Epidermal melanocyte (primary cell): Measurements from ENCODE around the gene SRGAP3.

Source experiments
- DNase-seq: peaks from one replicate; pipeline ENCODE4 v3.0.0; 2011; ENCODE audit warnings: low spot score; ENCODE audit not compliant: insufficient read length

SRGAP3 gene

DNA sequence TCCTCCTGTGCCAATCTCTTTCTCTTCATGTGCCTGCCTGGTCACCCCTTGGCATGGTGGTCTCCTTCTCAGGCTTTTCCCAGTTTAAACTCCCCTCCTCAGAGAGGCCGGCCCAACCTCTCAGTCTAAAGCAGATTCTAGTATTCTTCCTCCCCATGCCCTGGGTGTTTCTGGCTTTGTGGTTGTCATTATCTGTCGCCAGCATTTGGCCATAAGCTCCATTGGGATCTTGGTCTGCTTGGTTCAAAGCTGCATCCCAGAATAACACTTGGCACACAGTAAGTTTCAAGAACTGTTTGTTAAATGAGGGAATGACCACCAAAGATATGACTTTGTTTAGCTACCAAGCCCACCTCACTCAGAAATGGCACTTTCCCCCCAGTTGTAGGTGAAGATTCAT, 275.0 kb downstream of the SRGAP3 start:
- DNase-seq: no peak

GRCh38 chr3:8972639-8973038, 276.8 kb downstream of the SRGAP3 start:
- no peak for DNase-seq

DNA sequence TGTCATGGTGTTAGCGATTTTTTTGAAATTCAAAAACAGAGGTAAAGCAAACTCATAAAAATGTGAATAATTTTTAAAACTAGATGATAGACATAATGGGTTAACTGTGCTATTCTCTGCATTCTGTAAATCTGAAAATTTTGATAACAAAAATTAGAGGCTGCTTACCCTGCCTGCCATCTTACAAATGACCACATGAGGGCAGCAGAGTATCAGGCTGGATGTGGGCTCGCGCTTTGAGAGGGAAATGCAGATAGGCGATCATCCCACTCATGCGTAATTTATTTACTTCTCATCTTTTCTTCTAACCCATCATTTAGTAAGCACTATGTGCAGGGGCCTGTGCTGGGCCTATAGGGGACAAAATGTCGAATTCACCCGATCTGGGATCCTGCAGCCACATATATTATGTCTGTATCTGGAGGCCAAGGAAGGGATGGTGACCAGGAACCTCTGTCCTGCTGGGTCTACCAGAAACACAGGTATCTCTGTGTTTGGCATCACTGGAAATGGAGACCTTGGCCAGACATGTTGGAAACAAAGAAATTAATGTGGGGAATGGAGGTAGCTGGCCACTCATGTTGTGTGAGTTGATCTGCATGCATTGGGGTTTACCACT, 278.4 kb downstream of the SRGAP3 start:
- DNase-seq: peak; percentile 53

DNA sequence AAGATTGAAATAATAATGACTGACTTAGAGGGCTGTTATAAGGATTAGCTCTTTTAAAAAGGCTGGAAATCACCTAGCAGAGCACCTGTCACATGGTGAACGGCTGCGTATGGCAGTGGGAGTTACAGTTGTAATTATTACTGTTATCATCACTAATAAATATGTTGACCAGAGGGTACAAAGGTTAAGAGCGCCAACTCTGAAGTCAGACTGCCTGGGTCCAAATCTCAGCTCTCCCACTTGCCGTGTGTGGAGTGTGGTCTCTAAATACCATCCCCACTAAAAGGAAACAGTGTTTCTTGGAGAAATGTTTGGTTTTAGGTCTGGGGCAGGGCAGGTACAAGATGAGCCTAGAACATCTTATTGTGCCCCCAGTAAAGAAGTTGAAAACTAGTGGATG, 280.2 kb downstream of the SRGAP3 start:
- no peak for DNase-seq

DNA sequence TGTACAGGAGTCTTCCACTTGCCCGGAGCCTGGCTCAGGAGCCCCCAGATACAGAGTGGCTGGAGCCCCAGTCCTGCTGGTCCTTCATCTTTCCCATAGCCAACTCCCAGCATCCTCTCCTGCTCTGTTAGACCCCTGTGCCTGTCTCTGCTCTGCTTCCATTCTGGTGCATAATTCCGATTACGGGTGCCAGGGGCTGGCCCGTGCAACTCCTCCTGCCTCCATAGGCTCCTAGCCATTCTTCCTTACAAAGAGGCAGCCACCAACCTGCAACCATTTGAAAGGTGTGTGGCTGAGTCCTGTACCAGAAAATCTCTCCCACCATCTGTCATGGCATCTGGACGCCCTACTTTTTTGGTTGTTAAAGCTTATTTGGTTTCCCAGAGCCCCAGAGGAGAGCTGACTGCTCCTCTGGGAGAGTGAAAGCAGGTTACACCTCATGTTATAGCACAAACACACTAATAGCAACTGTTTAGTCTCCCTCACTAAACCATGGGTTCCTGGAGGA, 281.0 kb downstream of the SRGAP3 start:
- no peak for DNase-seq

DNA sequence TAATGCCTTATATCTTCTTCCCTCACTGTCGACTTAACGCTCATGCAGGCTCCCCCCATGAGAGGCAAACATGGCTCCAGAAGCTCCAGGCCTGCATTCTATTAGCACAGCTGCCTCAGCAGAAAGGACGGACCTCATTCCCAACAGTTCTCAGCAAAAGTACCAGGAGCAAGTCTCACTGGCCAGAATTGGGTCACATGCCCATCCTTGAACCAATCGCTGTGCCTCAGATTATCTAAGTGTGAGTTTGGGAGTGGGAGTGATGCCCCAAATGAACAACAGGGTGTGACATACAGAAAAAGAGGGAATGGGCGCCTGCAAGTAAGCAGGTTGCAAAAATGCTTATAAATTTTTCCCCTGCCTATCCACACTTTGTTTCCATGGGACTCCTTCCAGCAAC, 281.9 kb downstream of the SRGAP3 start:
- no peak for DNase-seq

GRCh38 chr3:8966820-8967348, 282.6 kb downstream of the SRGAP3 start:
- no peak for DNase-seq

DNA sequence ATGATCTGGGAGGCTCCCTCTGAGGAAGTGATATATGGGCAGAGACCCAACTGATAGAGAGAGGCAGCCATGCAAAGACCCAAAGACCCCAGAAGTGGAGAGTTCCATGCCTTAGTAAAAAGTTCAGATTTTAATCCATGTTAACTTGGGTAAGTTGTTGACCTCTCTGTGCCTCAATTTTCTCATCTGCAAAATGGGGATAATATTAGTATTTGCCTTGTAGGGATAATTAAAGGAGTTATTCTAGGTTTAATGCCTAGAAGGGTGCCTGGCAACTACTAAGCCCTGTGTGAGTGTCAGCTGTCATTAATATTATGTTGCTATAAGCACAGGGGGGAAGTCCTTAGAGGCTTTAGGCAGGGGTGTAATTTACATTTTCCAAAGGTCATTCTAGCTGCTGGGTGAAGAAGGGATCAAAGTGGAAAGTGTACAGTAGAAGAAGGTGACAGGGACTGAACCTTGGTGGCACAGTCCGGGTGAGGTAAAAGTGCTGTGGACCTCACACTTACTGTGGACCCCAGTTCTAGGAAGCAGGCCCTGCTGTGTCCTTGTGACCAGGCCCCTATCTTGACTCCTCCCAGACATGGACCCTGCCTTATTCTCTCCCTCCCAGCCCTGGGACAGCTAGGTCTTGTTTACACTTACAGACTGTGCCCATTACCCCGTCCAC, 283.2 kb downstream of the SRGAP3 start:
- DNase-seq: no peak

GRCh38 chr3:8964436-8965370, 284.7 kb downstream of the SRGAP3 start:
- no peak for DNase-seq

DNA sequence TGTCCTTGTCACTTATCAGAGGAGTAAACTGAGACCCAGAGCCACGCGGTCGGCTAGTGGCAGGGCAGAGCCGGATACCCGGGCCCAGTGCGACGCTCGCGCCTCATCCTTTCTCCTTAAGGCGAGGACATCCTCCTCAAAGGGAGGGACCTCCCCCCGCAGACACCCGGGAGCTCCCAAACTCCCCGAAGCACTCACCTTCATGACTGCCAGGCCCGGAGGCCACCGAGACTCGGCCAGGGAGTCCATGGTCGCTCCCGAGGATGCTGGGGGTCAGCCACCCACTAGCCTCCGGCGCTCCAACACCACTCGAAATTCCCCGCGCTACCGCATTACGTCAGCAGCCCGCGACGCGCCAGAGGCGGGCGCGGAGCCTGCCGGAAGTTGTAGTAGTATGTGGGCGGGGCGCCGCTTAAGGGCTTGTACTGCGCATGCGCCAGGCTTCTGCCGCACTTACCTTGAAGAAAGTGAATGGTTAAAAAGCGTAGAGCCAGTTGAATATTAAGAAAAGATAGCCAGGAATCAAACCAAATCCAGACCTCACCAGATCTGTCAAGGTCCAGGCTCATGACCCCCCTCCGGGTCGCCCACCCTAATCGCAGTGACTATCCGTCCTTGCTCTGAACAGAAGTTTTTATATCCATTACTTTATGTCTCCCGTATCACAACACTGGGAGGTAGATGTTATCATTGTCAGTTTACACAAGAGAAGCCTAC, 286.2 kb downstream of the SRGAP3 start, which contains the start of gene RAD18:
TSS of gene RAD18 (minus strand) at position 336 of the 717 bp plus-strand sequence. CDS start at position 249, 87 bp downstream.
- DNase-seq: peak; percentile 77

DNA sequence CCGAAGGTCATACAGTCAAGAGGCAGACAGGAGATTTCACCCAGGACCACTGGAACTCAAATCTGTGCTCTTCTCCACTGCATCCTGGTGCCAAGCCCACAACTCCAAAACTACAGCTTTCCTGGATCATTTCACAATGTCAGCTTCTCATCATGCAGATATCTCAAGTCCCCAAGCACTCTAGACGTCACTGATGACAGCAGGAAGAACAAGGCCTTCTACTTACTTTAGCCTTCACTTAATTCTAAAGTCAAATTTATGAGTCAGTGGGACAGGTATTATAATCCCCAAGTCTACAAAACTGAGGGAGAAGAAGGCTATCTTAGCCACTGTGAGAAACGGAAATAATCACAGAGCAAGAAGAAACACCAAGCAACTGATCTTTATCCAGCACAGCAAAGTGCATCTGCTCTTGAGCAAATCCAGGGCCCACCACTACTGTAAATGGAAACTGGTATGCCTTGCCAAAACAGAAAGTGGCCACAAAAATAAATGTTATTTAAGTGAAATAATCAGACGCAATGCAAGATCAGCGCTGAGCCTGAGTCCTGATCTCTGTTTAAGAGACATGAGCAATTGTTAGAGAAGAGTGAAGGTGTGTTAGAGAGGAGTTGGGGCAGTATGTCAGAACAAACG, 287.1 kb downstream of the SRGAP3 start:
- no peak for DNase-seq

- no peak for DNase-seq
Measured at GRCh38 chr3:8959668-8960067, 289.8 kb downstream of the SRGAP3 start.

GRCh38 chr3:8954938-8955763, 294.3 kb downstream of the SRGAP3 start:
- DNase-seq: no peak

DNA sequence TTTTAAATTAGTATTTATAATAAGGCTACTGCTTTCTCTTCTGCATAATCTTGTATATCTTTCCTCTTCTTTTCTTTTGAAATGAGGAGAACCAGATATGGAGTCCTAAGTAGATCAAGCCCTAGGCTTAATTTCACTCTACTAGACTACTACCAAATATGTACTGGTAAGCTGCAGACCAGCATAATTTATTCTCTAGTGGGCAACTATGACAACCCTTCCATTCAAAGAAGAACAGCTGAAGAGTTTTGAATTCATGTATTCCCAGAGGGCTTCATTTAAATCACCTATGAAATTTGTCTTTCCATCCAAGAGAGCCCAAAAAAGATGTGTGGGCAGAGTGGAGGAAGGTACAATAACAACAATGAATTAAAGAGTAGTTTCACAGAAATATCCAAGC, 296.1 kb downstream of the SRGAP3 start:
- no peak for DNase-seq

DNA sequence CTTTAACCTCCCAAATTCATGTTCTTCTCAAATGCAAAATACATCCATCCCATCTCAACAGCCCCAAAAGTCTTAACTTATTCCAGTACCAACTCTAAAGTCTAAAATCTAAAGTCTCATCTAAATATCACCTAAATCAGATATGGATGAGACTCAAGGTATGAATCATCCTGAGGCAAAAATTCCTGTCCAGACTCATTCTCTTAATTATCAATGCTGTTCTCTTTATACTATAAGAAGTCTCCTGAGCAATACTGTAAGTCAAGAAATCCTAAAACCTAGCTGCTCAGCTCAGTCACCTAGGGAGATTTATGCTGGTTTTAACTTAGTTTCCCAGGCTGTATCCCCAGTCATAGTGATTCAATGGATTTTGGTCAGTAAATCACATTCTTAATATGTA, 297.3 kb downstream of the SRGAP3 start:
- DNase-seq: no peak

GRCh38 chr3:8945890-8946600, 303.4 kb downstream of the SRGAP3 start:
- no peak for DNase-seq

GRCh38 chr3:8942746-8943488, 306.5 kb downstream of the SRGAP3 start:
- DNase-seq: no peak

DNA sequence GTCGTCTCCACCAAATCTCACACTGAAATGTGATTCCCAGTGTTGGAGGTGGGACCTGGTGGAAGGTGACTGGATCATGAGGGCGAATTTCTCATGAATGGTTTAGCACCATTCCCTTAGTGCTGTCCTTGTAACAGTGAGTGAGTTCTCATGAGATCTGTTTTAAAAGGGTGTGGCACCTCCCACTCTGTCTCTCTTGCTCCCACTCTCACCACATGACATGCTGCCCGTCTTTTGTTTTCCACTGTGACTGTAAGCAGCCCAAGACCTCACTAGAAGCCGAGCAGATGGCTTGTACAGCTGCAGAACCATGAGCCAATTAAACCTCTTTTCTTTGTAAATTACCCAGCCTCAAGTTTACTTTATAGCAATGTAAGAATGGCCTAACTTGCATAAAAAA, 307.3 kb downstream of the SRGAP3 start:
- DNase-seq: no peak
